GM12801 (cell line): ENCODE measurements around the gene BANP.

Experiments
- CTCF ChIP-seq: IDR thresholded peaks from one replicate; pipeline ENCODE4 v1.5.1; 2011; ENCODE audit warnings: control low read depth; ENCODE audit not compliant: insufficient read length; ENCODE audit errors: extremely low read depth

The BANP gene

GRCh38 chr16:88062341-88063210 lies 111.3 kb downstream of the BANP start:
- TF ChIP-seq CTCF: no peak

- no peak for TF ChIP-seq CTCF
Measured at GRCh38 chr16:88063211-88063773, 112.1 kb downstream of the BANP start.

GRCh38 chr16:88064011-88064888 lies 113.0 kb downstream of the BANP start:
- no peak for TF ChIP-seq CTCF

- no peak for TF ChIP-seq CTCF
Measured at GRCh38 chr16:88064889-88065746, 113.9 kb downstream of the BANP start.

- no peak for TF ChIP-seq CTCF
Measured at GRCh38 chr16:88065747-88066142, 114.5 kb downstream of the BANP start.

GRCh38 chr16:88066234-88066633 lies 115.0 kb downstream of the BANP start:
- no peak for TF ChIP-seq CTCF
